Fibroblast of the aortic adventitia (primary cell): ENCODE measurements around the gene UBE2J2. TPM values are rescaled to one million over a fixed set of nuclear protein-coding genes. Genes with fewer than 3 reads are reported as not detected.

Experiments
- DNase-seq: peaks from one replicate; pipeline ENCODE4 v3.0.0-alpha.2; 2010; ENCODE audit warnings: low read depth
- H3K4me3 ChIP-seq: 2 replicates; pipeline ENCODE4 v1.5.1; 2011; ENCODE audit warnings: low read depth, mild to moderate bottlenecking, control low read depth, low read length, moderate library complexity
- CTCF ChIP-seq: IDR thresholded peaks from 2 replicates; pipeline ENCODE4 v1.5.1; 2011; ENCODE audit warnings: mild to moderate bottlenecking, low read length, control low read depth, inconsistent platforms; ENCODE audit not compliant: insufficient read depth
- total RNA-seq: library from RNA; depleted of rRNA; stranded (reverse); fragments of >200 nt; gene quantifications from 2 replicates; pipeline ENCODE4 v1.2.3, GENCODE V29; 2012; ENCODE audit warnings: low replicate concordance

UBE2J2 gene
- total RNA-seq, 1 donor: 35.3 TPM

GRCh38 chr1:1295154-1295923 is 21.7 kb upstream of the UBE2J2 start:
- TF ChIP-seq CTCF: no peak
- DNase-seq: no peak
- no peak overlapping the region for H3K4me3 ChIP-seq

DNA sequence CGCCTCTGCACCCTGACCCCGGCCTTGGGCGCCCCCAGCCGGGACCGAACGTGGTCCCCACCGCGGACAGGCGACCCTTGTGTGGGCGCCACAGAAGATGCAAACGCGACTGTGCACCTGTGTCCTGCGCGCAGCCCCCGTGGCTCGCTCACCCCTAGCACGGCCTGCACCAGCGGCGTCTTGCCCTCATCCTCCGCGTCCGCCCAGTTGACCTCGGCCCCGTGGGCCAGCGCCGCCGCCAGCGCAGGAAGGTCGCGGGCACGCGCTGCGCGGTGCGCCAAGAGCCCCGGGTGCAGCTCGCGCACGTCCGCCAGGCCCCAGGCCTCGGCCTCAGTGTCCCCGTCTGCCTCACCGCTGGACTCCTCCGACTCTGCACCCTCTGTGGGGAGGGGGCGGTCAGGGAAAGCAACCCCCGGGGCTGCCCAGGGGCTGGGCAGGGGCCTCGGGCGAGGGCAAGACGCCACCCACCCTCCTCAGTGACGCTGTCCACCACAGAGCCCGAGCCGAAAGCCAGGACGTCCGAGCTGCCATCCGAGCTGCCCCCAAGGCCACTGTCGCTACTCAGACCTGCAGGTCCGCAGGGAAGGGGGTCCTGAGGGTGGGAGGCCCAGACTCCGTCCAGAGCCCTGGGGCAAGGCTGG is 20.7 kb upstream of the UBE2J2 start:
- no peak for TF ChIP-seq CTCF
- no peak overlapping the region for H3K4me3 ChIP-seq
- DNase-seq: no peak

GRCh38 chr1:1293263-1294249 is 19.9 kb upstream of the UBE2J2 start:
- TF ChIP-seq CTCF: no peak
- H3K4me3 ChIP-seq: no peak overlapping the region
- no peak for DNase-seq

- no peak for DNase-seq
- TF ChIP-seq CTCF: no peak
- H3K4me3 ChIP-seq: no peak overlapping the region
Observed at GRCh38 chr1:1292851-1293250, 19.2 kb upstream of the UBE2J2 start.

- H3K4me3 ChIP-seq: no peak overlapping the region
- DNase-seq: no peak
- TF ChIP-seq CTCF: no peak
Observed at GRCh38 chr1:1292442-1292779, 18.8 kb upstream of the UBE2J2 start.

DNA sequence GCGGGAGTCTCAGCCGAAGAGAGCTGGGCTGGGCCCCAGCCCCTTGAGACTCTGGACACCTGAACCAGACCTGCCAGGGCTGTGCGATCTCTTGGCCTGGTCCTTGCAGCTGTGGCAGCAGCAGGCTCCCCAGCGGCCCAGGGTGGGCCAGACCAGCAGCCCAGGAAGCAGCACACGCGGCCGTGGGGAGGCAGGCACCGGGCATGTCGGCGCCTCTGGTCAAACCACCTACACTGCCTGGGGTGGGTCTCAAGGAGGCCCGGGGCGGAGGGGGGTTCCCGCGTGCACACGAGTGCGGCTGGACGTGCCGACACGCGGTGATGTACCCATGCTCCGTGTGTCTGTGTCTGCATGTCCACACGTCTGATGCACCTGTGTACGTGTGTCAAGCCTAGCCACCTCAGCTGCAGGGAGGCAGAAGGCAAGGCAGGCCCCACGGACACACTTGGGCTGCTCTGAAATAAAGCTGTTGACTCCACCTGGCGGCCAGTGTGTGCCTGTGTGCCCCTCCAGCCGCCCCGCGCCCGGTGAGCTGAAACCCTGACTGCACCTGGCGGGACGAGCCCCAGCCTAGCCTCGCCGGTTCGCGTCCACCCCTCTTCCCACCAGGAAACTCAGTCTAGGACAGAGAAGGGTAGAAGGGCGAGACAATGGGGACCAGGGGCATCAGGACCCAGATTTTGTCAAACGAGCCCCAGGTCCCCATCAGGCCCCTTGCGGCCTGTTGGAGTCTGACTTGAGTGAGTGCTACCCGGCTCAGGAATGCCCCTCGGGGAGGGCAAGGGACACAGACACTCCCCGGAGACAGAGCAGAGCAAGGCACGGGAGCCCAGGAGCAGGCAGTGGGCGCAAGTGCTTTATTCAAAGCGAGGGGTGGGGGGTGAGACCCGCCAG is 18.1 kb upstream of the UBE2J2 start:
- peak; percentile 65 for TF ChIP-seq CTCF
- DNase-seq: peak; percentile 60
- no peak overlapping the region for H3K4me3 ChIP-seq
